Activated CD4-positive, alpha-beta T cell treated with anti-CD3 and anti-CD28 coated beads, Interleukin-2, amount 10 ng/mL, durations not matched to agents 24 days and 14 days (primary cell): Measurements from ENCODE around the gene RASGRP3. TPM values are rescaled to one million over a fixed set of nuclear protein-coding genes. Genes with fewer than 3 reads are reported as not detected.

Source experiments
- DNase-seq: peaks from one replicate; pipeline ENCODE4 v3.0.0; 2022
- H3K27ac Mint-ChIP-seq: one replicate; pipeline ENCODE4 v1.8.0; 2022; ENCODE audit warnings: mild to moderate bottlenecking, mixed read lengths
- H3K27me3 Mint-ChIP-seq: one replicate; pipeline ENCODE4 v1.8.0; 2022; ENCODE audit warnings: mixed read lengths
- H3K36me3 Mint-ChIP-seq: one replicate; pipeline ENCODE4 v1.8.0; 2022; ENCODE audit warnings: low read depth, mild to moderate bottlenecking, mixed read lengths
- H3K4me1 Mint-ChIP-seq: one replicate; pipeline ENCODE4 v1.8.0; 2021; ENCODE audit warnings: mixed read lengths
- H3K4me3 Mint-ChIP-seq: one replicate; pipeline ENCODE4 v1.8.0; 2022; ENCODE audit warnings: mild to moderate bottlenecking, moderate library complexity, mixed read lengths
- H3K9me3 Mint-ChIP-seq: one replicate; pipeline ENCODE4 v1.8.0; 2021; ENCODE audit warnings: mixed read lengths
- intact Hi-C: fragments of 100-400 bp; cut with micrococcal nuclease; formaldehyde crosslinking; loops from one replicate; pipeline ENCODE4 v1.15.1; 2023
- total RNA-seq: library from RNA; stranded (reverse); gene quantifications from 2 replicates; pipeline ENCODE4 v1.2.3, GENCODE V29; 2022

RASGRP3 gene
- total RNA-seq, 1 donor from 2014 or later: 3.3 TPM

DNA sequence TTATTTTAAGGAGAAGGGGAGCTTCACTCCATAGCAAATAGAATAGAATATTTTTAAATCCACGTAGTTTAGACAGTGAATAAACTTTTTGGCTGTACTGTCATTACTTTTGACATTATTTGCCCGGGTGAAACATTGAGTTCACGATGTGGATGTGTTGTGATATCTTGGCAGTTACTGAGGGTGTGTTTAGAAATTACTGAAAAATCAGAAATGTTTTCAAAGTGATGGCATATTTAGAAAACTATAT lies 123.4 kb downstream of the RASGRP3 start:
- DNase-seq: no peak
- peaks cover 29% of the 10 kb centered on the region for H3K4me1 Mint-ChIP-seq
- peaks cover 2% of the 10 kb centered on the region for H3K27me3 Mint-ChIP-seq
- intact Hi-C loops: loop anchor here (1.0 to 5.0 kb wide), 7 partner anchors 17 to 1589 kb away; partner anchors contain the start of genes BIRC6, LTBP1, MEMO1 and RASGRP3
- H3K27ac Mint-ChIP-seq: peak overlapping the region; percentile 99
- H3K4me3 Mint-ChIP-seq: peak overlapping the region; percentile 98
- H3K36me3 Mint-ChIP-seq: peaks cover 15% of the 10 kb centered on the region
- H3K9me3 Mint-ChIP-seq: no peaks in the 10 kb centered on the region

DNA sequence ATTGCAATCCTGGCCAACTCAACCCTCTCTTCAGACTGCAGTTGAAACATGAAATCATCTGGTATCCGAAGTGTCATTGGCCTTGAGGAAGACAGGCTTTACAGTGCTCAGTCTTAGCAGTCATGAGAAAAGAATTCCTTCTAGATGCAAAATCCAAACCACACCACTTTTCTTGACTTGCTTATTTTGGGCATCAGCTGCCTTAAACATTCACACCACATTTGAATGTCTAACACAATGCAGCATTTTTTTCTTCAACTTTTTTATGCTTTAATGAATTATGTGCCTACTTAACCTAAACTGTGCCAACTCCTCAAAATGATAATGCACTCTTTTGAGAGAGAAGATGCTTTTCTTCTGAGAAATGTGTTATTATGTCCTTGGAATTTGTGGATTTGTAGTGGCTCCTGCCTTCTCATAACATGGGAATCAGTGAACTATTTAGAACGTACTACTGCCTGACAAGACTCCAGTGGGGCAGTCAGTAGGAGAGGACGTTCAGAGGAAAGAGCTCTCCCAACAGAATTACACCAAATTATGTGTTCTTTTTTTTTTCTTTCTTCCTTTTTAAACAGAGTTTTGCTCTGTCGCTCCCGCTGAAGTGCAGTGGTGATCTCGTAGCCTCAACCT lies 125.9 kb downstream of the RASGRP3 start:
- DNase-seq: peak; percentile 36
- intact Hi-C loops: no loop called here
- Mint-ChIP-seq H3K9me3 (no peaks in the 10 kb centered on the region), H3K27ac (no peak overlapping the region), H3K27me3 (peaks cover 2% of the 10 kb centered on the region), H3K36me3 (peaks cover 8% of the 10 kb centered on the region), H3K4me3 (no peak overlapping the region), H3K4me1 (peaks cover 21% of the 10 kb centered on the region)

GRCh38 chr2:33603416-33603815 lies 127.0 kb downstream of the RASGRP3 start:
- H3K4me1 Mint-ChIP-seq: peaks cover 11% of the 10 kb centered on the region
- peak; percentile 39 for DNase-seq
- peaks cover 2% of the 10 kb centered on the region for H3K27me3 Mint-ChIP-seq
- no peak overlapping the region for H3K4me3 Mint-ChIP-seq
- no peaks in the 10 kb centered on the region for H3K9me3 Mint-ChIP-seq
- intact Hi-C loops: no loop called here
- H3K36me3 Mint-ChIP-seq: peaks cover 6% of the 10 kb centered on the region
- no peak overlapping the region for H3K27ac Mint-ChIP-seq

DNA sequence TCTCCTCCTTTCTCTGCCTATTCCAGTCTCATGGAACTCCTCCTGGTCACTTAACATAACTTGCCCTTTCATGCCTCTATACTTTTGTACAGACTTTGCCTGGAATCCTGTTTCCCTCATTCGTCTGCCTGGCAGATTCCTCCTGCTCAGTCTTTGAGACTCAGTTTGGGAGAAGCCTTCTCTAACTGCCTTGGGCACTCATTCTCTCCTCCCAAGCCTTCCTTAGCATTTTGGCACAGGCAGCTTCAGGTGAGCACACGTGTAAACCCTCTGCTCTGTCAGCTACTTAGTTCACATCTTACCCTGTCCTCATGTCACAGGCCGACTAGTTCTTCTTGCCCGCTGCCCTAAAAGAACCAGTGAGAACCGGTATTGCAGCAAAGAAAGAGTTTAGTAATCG lies 128.6 kb downstream of the RASGRP3 start:
- intact Hi-C loops: no loop called here
- H3K4me3 Mint-ChIP-seq: no peak overlapping the region
- H3K4me1 Mint-ChIP-seq: peaks cover under 1% of the 10 kb centered on the region
- no peaks in the 10 kb centered on the region for H3K36me3 Mint-ChIP-seq
- peak; percentile 50 for DNase-seq
- H3K27ac Mint-ChIP-seq: no peak overlapping the region
- no peaks in the 10 kb centered on the region for H3K9me3 Mint-ChIP-seq
- no peaks in the 10 kb centered on the region for H3K27me3 Mint-ChIP-seq

DNA sequence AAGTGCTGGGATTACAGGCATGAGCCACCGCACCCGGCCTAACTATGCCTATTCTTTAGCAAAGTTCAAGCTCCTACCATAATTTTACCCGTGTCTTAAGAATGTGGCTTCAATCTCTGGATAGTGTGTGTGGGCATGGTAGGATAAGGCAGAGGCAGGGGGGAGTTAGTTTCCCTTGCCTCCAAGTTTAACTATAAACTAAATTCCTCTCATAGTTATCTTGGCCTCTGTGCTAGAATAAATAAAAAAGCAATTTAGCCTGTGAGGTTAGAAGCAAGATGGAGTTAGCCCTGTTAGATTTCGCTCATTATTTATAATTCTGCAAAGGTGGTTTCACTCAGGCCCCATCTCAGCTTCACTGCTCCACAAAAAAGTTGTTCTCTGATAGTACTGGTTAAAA lies 129.7 kb downstream of the RASGRP3 start:
- no peak overlapping the region for H3K4me3 Mint-ChIP-seq
- no peak overlapping the region for H3K27ac Mint-ChIP-seq
- H3K9me3 Mint-ChIP-seq: no peaks in the 10 kb centered on the region
- intact Hi-C loops: no loop called here
- no peaks in the 10 kb centered on the region for H3K36me3 Mint-ChIP-seq
- peak; percentile 26 for DNase-seq
- no peaks in the 10 kb centered on the region for H3K4me1 Mint-ChIP-seq
- no peaks in the 10 kb centered on the region for H3K27me3 Mint-ChIP-seq

DNA sequence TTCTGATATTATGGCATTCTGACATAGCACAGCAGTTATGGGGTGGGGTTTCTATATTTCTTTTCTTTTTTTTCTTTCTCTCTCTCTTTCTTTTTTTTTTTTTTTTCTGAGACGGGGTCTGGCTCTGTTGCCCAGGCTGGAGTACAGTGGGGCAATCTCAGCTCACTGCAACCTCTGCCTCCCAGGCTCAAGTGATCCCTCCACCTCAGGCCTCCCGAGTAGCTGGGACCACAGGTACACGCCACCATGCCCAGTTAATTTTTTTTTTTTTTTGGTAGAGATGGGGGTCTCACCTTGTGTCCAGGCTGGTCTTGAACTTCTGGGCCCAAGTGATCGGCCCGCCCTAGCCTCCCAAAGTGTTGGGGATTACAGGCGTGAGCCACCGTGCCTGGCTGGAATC lies 130.2 kb downstream of the RASGRP3 start:
- no peak overlapping the region for H3K27ac Mint-ChIP-seq
- no peaks in the 10 kb centered on the region for H3K4me1 Mint-ChIP-seq
- no peak overlapping the region for H3K4me3 Mint-ChIP-seq
- intact Hi-C loops: no loop called here
- no peak for DNase-seq
- H3K27me3 Mint-ChIP-seq: no peaks in the 10 kb centered on the region
- H3K36me3 Mint-ChIP-seq: no peaks in the 10 kb centered on the region
- H3K9me3 Mint-ChIP-seq: no peaks in the 10 kb centered on the region

GRCh38 chr2:33607251-33607721 lies 130.8 kb downstream of the RASGRP3 start:
- intact Hi-C loops: no loop called here
- Mint-ChIP-seq H3K36me3 (no peaks in the 10 kb centered on the region), H3K4me3 (no peak overlapping the region), H3K27ac (no peak overlapping the region), H3K27me3 (no peaks in the 10 kb centered on the region), H3K9me3 (no peaks in the 10 kb centered on the region), H3K4me1 (no peaks in the 10 kb centered on the region)
- DNase-seq: peak; percentile 23

DNA sequence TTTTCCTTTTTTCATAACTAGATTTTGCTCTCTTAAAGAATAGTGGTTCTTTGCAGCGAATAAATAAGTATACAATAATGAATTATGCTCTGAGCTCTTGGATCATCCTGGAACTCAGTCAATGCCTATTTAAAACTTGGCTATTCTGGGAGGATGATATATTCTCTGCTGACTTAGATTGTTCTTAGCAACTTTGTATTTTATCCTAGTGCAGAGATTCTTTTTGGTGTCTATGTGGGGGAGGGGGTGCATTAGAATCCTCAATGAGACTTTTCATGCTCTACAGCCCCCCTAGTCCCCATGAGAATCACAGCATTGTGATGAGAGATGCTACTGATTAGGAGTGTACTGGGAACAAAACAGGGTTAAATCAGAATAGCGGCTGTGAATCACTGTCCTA lies 131.5 kb downstream of the RASGRP3 start:
- Mint-ChIP-seq H3K27ac (no peak overlapping the region), H3K4me3 (no peak overlapping the region), H3K27me3 (no peaks in the 10 kb centered on the region), H3K9me3 (no peaks in the 10 kb centered on the region), H3K36me3 (no peaks in the 10 kb centered on the region), H3K4me1 (no peaks in the 10 kb centered on the region)
- DNase-seq: no peak
- intact Hi-C loops: no loop called here

DNA sequence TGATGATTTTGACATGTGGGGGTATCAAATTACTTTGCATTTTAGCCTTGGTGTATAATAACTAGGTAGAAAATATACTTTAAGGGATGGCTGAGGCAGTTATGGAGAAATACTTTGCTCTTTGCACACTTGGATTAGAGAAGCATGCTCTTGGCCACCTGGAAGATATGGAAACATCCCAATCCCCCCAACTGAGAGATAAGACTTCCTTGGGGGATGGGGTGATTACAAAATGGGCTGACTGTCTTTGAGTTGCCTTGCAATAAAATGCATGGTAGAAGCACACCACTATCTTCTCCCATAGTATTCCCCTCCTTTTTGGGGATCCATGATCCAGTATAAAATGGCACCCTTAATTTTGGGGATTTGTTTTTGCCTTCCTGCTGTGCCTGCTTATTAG lies 137.7 kb downstream of the RASGRP3 start:
- peaks cover 15% of the 10 kb centered on the region for H3K9me3 Mint-ChIP-seq
- intact Hi-C loops: no loop called here
- H3K4me1 Mint-ChIP-seq: no peaks in the 10 kb centered on the region
- DNase-seq: peak; percentile 28
- H3K36me3 Mint-ChIP-seq: no peaks in the 10 kb centered on the region
- no peaks in the 10 kb centered on the region for H3K27me3 Mint-ChIP-seq
- no peak overlapping the region for H3K27ac Mint-ChIP-seq
- no peak overlapping the region for H3K4me3 Mint-ChIP-seq

Other genes with a start within 250 kb of the RASGRP3 start
- 72.9 and 79.2 TPM in 2 replicates for gene FAM98A, start 122.7 kb downstream of the RASGRP3 start, total RNA-seq